Natural killer cell (primary cell): Measurements from ENCODE around the gene TMEM131. TPM values are rescaled to one million over a fixed set of nuclear protein-coding genes. Genes with fewer than 3 reads are reported as not detected.

ENCODE experiments used
- ATAC-seq, 3 donors: fragments of 150-1000 bp in 2 of 3; fragments of 200-7000 bp in 1 of 3; cut with Tn5 transposase; 1 replicate in 1 of 3; 2 replicates in 2 of 3; pipeline ENCODE4 v1.10.0; 2021; ENCODE audit warnings: mild to moderate bottlenecking in 2 of 3, moderate library complexity in 2 of 3
- DNase-seq, 2 donors: peaks; one replicate each; pipeline versions ENCODE4 v3.0.0 to v3.0.0-alpha.2; 2013 to 2021; ENCODE audit warnings: mixed read lengths in 1 of 2
- H3K27ac ChIP-seq: one replicate; pipeline ENCODE4 v1.5.1; 2013; ENCODE audit warnings: mild to moderate bottlenecking, low read length
- H3K27me3 ChIP-seq: one replicate; pipeline ENCODE4 v1.6.1; 2013; ENCODE audit warnings: low read length; ENCODE audit not compliant: control insufficient read depth, insufficient read depth
- H3K36me3 ChIP-seq: one replicate; pipeline ENCODE4 v1.6.1; 2013; ENCODE audit warnings: low read length; ENCODE audit not compliant: control insufficient read depth, insufficient read depth
- H3K4me1 ChIP-seq: one replicate; pipeline ENCODE4 v1.6.1; 2013; ENCODE audit warnings: low read length; ENCODE audit not compliant: control insufficient read depth, insufficient read depth
- H3K4me3 ChIP-seq: one replicate; pipeline ENCODE4 v1.5.1; 2013; ENCODE audit warnings: low read length
- H3K9me3 ChIP-seq: one replicate; pipeline ENCODE4 v1.6.1; 2013; ENCODE audit warnings: low read length; ENCODE audit not compliant: control insufficient read depth, insufficient read depth
- H3K27ac Mint-ChIP-seq, 2 donors: one replicate each; pipeline ENCODE4 v1.8.0; 2022; ENCODE audit warnings: mild to moderate bottlenecking in 2 of 2, mixed read lengths in 2 of 2, moderate library complexity in 1 of 2
- H3K27me3 Mint-ChIP-seq, 2 donors: one replicate each; pipeline ENCODE4 v1.8.0; 2022; ENCODE audit warnings: low read depth in 2 of 2, mixed read lengths in 2 of 2
- H3K36me3 Mint-ChIP-seq: one replicate; pipeline ENCODE4 v1.8.0; 2022; ENCODE audit warnings: mixed read lengths
- H3K4me1 Mint-ChIP-seq, 2 donors: one replicate each; pipeline ENCODE4 v1.8.0; 2022; ENCODE audit warnings: mixed read lengths in 2 of 2
- H3K4me3 Mint-ChIP-seq: one replicate; pipeline ENCODE4 v1.8.0; 2022; ENCODE audit warnings: mild to moderate bottlenecking, moderate library complexity, mixed read lengths
- H3K9me3 Mint-ChIP-seq, 2 donors: one replicate each; pipeline ENCODE4 v1.8.0; 2022; ENCODE audit warnings: mixed read lengths in 2 of 2
- WGBS: methylation state at CpG from one replicate; pipeline ENCODE4 v1.1.7; 2013; ENCODE audit warnings: missing lambda C conversion rate; ENCODE audit not compliant: insufficient coverage; 5-methylcytosine and 5-hydroxymethylcytosine counted together
- intact Hi-C: fragments of 100-400 bp; cut with micrococcal nuclease; formaldehyde crosslinking; loops from one replicate; pipeline ENCODE4 v1.14.2; 2022
- total RNA-seq, 4 donors: library from RNA; stranded (reverse); fragments of 120-200 nt in 1 of 4; gene quantifications; one replicate each; pipeline versions ENCODE4 v1.2.3 to v1.2.4, GENCODE V29; 2013 to 2022
- TF ChIP-seq, protein P1 (sequence below): fragments of 200-600 bp; IDR thresholded peaks from one replicate; pipeline ENCODE4 v1.8.0; 2022; ENCODE audit warnings: antibody characterized with exemption

Gene TMEM131
- total RNA-seq, 3 donors from 2014 or later (not counting 1 experiment from before 2014, with no cell fraction given), result 44.8 to 72.1 (median 67.1) TPM

- DNase-seq (no peak), ATAC-seq (no peak)
- no peak overlapping the region for H3K4me3 ChIP-seq
- Mint-ChIP-seq H3K4me1 (no peaks in the 10 kb centered on the region), H3K4me3 (no peak overlapping the region), H3K27me3 (peaks cover 0 to 4% of the 10 kb centered on the region in 2 donors), H3K9me3 (no peaks in the 10 kb centered on the region), H3K36me3 (no peaks in the 10 kb centered on the region), H3K27ac (no peak overlapping the region)
- no peaks in the 10 kb centered on the region for H3K27me3 ChIP-seq
- no peaks in the 10 kb centered on the region for H3K9me3 ChIP-seq
- H3K4me1 ChIP-seq, result peaks cover 19% of the 10 kb centered on the region
- 96% methylated on average over 5 of the region's 7 CpGs for WGBS
- TF ChIP-seq, protein P1, sequence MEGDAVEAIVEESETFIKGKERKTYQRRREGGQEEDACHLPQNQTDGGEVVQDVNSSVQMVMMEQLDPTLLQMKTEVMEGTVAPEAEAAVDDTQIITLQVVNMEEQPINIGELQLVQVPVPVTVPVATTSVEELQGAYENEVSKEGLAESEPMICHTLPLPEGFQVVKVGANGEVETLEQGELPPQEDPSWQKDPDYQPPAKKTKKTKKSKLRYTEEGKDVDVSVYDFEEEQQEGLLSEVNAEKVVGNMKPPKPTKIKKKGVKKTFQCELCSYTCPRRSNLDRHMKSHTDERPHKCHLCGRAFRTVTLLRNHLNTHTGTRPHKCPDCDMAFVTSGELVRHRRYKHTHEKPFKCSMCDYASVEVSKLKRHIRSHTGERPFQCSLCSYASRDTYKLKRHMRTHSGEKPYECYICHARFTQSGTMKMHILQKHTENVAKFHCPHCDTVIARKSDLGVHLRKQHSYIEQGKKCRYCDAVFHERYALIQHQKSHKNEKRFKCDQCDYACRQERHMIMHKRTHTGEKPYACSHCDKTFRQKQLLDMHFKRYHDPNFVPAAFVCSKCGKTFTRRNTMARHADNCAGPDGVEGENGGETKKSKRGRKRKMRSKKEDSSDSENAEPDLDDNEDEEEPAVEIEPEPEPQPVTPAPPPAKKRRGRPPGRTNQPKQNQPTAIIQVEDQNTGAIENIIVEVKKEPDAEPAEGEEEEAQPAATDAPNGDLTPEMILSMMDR, result no peak
- no peaks in the 10 kb centered on the region for H3K36me3 ChIP-seq
- no peak overlapping the region for H3K27ac ChIP-seq
- intact Hi-C loops, result no loop called here
Observed at GRCh38 chr2:98016908-98017670, 21.3 kb upstream of the TMEM131 start.

DNA sequence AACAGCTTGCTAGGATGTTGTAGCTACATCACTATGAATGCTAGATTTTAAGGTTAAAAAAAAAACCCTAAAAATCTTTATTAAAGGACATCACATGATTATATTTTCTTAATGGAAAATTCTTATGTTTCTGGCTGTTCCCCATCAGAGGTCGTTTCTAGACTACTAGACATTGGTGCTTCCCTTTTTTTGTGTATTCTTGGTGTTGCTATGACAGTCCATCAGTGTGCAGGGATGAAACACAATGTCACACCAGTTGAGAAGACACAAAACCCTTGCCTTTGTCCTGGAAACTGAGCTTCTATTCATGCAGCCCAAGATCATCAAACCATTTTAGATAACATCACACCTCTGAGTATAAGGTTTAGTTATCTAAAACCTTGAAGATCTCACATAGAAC is 19.9 kb upstream of the TMEM131 start:
- H3K27ac Mint-ChIP-seq, result no peak overlapping the region
- 44% methylated on average over 1 of the region's 1 CpG for WGBS
- no peaks in the 10 kb centered on the region for H3K36me3 Mint-ChIP-seq
- Histone ChIP-seq H3K27me3 (no peaks in the 10 kb centered on the region), H3K9me3 (no peaks in the 10 kb centered on the region), H3K27ac (no peak overlapping the region), H3K36me3 (no peaks in the 10 kb centered on the region), H3K4me1 (peaks cover 20% of the 10 kb centered on the region), H3K4me3 (no peak overlapping the region)
- ATAC-seq, result no peak
- DNase-seq, result no peak
- no peaks in the 10 kb centered on the region for H3K4me1 Mint-ChIP-seq
- TF ChIP-seq, protein P1, result no peak
- H3K27me3 Mint-ChIP-seq, result peaks cover 0 to 4% of the 10 kb centered on the region in 2 donors
- intact Hi-C loops, result no loop called here
- H3K4me3 Mint-ChIP-seq, result no peak overlapping the region
- no peaks in the 10 kb centered on the region for H3K9me3 Mint-ChIP-seq

GRCh38 chr2:98014379-98014778 is 18.6 kb upstream of the TMEM131 start:
- intact Hi-C loops, result no loop called here
- H3K4me3 ChIP-seq, result no peak overlapping the region
- Mint-ChIP-seq H3K4me3 (no peak overlapping the region), H3K27me3 (peaks cover 0 to 4% of the 10 kb centered on the region in 2 donors), H3K36me3 (no peaks in the 10 kb centered on the region), H3K4me1 (no peaks in the 10 kb centered on the region), H3K27ac (no peak overlapping the region), H3K9me3 (no peaks in the 10 kb centered on the region)
- H3K27ac ChIP-seq, result no peak overlapping the region
- ATAC-seq, result no peak
- peaks cover 23% of the 10 kb centered on the region for H3K4me1 ChIP-seq
- H3K27me3 ChIP-seq, result no peaks in the 10 kb centered on the region
- TF ChIP-seq, protein P1, result no peak
- WGBS, result 92% methylated on average over 2 of the region's 2 CpGs
- DNase-seq, result no peak
- no peaks in the 10 kb centered on the region for H3K9me3 ChIP-seq
- H3K36me3 ChIP-seq, result no peaks in the 10 kb centered on the region
